Esophagus muscularis mucosa (tissue), 4 donors: ENCODE measurements around the gene DUSP14.

Source experiments
- EP300 ChIP-seq: sonication (generic); formaldehyde crosslinking; IDR thresholded peaks from one replicate; pipeline ENCODE4 v1.6.1; 2017; ENCODE audit warnings: antibody characterized with exemption
- POLR2A ChIP-seq: fragments of 450-650 bp; IDR thresholded peaks from one replicate; pipeline ENCODE4 v1.6.1; 2017; ENCODE audit warnings: antibody characterized with exemption, moderate library complexity, mild to moderate bottlenecking, low read depth
- POLR2AphosphoS5 ChIP-seq, 2 donors: sonication (generic); formaldehyde crosslinking; IDR thresholded peaks; one replicate each; pipeline ENCODE4 v1.6.1; 2017; ENCODE audit warnings: antibody characterized with exemption in 2 of 2
- TF ChIP-seq, protein P1 (sequence below), 3 experiments: fragments of 200-600 bp in 2 of 3; fragments of 450-650 bp in 1 of 3; sonication (generic) in 2 of 3; IDR thresholded peaks; one replicate each; pipeline ENCODE4 v1.5.1; 2017 to 2019; ENCODE audit warnings: antibody characterized with exemption in 3 of 3, mild to moderate bottlenecking in 2 of 3, moderate library complexity in 1 of 3

DNA sequence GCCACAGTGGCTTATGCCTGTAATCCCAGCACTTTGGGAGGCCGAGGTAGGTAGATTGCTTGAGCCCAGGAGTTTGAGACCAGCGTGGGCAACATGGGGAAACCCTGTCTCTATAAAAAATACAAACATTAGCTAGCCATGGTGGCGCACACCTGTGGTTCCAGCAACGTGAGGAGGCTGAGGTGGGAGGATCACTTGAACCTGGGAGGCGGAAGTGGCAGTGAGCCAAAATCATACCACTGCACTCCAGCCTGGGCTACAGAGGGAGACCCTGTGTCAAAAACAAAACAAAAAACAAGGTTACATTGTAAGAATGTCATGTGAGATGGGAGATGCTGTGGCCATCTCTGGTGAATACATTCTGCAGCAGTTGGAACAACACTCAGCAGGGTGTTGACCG, 13.5 kb downstream of the DUSP14 start:
- TF ChIP-seq, protein P1, sequence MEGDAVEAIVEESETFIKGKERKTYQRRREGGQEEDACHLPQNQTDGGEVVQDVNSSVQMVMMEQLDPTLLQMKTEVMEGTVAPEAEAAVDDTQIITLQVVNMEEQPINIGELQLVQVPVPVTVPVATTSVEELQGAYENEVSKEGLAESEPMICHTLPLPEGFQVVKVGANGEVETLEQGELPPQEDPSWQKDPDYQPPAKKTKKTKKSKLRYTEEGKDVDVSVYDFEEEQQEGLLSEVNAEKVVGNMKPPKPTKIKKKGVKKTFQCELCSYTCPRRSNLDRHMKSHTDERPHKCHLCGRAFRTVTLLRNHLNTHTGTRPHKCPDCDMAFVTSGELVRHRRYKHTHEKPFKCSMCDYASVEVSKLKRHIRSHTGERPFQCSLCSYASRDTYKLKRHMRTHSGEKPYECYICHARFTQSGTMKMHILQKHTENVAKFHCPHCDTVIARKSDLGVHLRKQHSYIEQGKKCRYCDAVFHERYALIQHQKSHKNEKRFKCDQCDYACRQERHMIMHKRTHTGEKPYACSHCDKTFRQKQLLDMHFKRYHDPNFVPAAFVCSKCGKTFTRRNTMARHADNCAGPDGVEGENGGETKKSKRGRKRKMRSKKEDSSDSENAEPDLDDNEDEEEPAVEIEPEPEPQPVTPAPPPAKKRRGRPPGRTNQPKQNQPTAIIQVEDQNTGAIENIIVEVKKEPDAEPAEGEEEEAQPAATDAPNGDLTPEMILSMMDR (IDR thresholded peaks at IDR 0.05), result no peak
- TF ChIP-seq POLR2AphosphoS5 (IDR thresholded peaks at IDR 0.05) (no peak), POLR2A (no peak), EP300 (no peak)
